Stimulated activated CD8-positive, alpha-beta memory T cell treated with anti-CD3 and anti-CD28 coated beads, Interleukin-4, amount 100 ng/mL, for 48 hours (primary cell): ENCODE data around the gene GUCA2A.
"Not testable (repeated sequence)": the region's sequence is repeated elsewhere in the genome, so short reads cannot be mapped to it uniquely, and the experiment has no call there.

Experiments used
- DNase-seq: peaks from one replicate; pipeline ENCODE4 v3.0.0-alpha.2; 2020

Gene GUCA2A, protein sequence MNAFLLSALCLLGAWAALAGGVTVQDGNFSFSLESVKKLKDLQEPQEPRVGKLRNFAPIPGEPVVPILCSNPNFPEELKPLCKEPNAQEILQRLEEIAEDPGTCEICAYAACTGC

DNA sequence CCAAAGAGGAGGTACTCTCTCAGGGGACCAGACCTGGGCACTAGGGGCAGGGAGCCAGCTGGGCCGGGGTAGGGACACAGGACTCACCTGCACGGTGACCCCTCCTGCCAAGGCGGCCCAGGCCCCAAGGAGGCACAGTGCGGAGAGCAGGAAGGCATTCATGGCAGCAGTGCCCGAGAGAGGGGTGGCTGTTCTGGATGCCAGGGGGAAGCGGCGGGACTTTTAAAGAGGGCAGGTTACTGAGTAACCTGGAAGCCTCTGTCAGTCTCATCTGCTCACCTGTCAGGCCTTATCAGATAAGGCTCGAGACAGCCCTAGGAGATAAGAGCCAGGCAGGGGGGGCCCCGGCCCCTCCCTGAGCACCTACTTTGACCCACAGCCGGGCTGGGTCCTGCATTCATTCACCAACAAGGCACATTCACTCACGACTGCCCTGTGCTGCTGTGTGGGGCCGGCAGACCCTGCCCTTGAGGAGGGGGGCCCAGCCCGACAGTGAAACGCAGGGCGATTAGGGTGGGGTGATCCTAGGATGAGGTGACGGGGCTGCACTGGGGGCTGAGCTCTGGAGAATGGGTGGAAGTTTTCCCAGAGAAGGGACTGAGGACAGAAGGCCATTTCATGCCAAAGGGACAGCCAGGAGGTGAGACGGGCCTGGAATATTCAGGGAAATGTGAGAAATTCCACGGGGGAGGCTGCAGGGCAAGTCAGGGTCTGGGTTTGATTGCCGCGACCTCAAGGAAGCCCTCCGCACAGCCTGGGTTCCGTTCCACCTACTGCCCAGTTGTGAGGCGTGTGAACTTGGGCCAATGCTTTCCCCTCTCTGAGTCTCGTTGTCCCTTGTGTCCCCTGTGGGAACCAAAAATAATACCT lies at the start of gene GUCA2A:
Gene GUCA2A (minus strand): TSS at position 195 of the 870 bp plus-strand sequence. CDS start 33 bp downstream, at position 162.
- no peak for DNase-seq

DNA sequence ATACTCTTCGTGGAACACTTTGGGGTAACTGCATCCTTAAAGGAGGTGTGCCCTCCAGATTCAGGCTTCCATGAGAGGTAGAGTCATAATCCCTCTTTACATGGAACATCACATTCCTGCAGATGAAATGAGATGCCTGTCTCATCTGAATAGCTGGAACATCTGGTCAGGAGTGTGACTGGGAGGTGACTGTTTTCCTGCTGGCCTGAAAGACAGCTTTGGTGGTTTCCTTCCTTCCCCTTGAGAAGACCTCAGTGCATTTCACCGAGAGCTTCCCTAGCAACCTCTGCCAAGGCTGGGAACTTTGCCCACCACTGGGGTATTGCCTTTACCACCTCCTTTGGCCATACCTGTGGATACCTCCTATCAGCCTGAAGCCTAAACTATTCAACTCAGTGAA lies 46.7 kb upstream of the GUCA2A start:
- DNase-seq, result no peak

DNA sequence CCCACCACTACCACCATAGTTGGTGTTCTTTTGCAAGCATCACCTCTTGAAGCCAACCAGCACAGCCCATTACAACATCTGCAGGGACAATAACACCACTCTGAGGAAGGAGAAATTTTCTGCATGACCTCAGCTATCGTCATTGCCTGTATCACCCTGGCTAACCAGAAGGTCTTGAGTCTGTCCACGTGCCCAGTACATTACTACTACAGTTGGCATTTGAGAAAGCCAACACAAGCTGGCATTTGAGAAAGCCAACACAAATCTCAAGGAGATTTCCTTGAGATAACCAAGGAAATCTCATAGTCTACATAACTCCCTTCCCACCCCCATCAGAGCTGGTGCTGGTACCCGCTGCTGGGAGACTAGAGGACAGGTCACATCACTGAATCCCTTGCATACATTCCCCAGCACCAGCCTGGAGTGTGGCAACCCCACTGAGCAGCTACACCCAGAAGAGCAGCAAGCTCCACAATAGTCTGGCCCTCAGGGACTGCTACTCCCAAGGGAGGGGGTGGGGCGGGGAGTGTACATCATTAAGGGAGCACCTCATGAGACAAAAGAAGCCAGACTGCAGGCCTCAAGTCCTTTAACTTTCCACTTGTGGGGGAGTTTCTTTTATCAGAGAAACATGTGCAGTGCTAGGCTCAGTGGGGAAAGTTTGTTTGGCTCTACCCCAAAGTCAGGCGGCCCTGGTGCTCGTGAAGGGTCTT lies 46.0 kb upstream of the GUCA2A start:
- DNase-seq, result no peak

DNA sequence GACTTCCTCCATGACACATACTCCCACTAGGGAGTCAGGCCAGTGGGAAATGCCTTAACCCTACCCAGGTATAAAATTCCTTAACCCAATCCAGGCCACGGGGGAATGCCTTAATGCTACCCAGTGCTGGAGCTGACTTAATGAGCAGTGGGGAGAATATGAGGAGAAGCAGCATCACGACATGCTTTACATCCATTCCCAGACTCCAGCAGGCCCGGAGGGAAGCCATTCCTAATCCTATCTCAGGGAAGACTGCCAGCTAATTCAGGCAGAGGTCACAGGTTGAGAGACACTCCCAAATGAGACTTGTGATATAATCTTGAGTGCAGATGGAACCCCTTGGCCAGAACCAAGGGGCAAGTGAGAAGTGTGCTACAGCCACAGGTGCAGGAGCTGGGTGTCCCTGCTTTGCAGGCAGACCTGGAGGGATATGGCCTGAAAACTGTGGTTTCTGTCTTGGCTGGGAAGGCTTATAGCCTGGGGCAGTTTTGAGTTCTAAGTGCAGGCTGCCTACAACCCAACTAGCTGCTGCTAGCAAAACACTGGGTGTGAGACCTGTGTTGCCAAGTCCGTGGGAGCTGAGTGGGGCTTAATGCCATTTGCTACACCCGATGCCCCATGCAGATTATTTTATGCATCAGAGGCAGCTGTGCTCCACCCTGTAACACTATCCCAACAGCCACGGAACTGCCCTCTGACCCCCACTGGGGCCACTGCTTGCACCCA lies 45.1 kb upstream of the GUCA2A start:
- DNase-seq, result no peak

DNA sequence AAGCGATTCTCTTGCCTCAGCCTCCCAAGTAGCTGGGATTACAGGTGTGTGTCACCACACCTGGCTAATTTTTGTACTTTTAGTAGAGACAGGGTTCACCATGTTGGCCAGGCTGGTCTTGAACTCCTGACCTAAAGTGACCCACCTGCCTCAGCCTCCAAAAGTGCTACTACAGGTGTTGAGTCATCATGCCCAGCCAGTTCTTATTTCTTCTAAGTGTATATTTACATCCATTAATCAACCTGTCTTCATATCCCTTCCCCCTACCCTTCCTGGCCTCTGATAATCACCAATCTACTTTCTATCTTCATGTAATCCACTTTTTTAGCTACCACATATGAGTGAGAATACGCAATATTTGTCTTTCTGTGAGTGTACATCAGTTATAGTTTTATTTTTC lies 42.4 kb upstream of the GUCA2A start:
- not testable (repeated sequence) for DNase-seq

DNA sequence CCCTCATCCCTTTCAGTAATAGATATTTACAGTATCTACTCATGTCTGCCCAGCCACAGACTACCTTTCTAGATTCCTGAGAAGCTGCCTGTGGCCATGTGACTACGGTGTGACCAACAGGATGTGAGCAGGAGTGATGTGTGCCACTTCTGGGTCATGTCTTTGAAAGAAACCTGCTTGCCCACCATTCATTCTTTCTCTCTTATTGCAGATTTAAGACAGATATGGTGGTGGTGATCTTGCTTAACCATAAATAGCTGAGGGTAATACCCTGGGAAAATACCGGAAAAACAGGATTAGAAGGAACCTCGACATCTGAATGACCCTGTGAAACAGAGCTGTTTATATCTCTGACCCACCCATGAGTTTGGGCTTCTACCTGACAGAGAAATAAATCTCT lies 41.6 kb upstream of the GUCA2A start:
- no peak for DNase-seq

DNA sequence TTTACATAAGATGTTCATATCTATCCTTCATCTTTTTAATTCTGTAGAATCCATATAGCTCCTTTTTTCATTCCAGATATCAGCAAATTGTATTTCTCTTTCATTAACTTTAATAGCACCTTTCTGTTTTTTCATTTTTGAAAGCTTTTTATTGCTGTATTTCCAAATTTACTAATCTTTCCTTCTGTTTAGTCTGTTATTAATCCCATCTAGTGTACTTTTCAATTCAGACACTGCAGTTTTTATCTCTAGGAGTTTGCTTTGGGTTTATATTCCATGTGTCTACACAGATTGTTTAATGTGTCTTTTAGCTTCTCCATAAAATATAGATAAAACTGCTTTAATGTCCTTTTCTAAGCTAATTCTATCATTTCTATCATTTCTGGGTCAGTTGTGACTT lies 37.4 kb upstream of the GUCA2A start:
- no peak for DNase-seq

DNA sequence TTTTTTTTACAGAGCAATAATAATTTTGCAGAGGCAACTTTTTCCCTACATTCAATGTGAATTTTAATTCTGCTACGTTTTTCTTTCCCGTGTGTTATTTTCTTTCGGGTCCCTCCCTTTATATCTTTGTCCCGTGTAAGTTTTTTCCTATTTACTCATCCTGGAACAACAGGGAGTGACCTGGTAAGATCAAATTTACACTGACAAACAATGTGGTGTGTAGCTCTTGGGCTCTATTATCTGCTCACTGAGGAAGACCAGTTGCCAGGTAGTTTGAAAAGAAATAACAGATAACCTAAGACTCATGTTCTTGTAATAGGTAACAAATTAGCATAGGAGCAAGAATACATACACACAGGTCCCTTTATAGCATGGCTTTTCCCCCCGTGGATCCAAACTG lies 33.7 kb upstream of the GUCA2A start:
- DNase-seq, result no peak

DNA sequence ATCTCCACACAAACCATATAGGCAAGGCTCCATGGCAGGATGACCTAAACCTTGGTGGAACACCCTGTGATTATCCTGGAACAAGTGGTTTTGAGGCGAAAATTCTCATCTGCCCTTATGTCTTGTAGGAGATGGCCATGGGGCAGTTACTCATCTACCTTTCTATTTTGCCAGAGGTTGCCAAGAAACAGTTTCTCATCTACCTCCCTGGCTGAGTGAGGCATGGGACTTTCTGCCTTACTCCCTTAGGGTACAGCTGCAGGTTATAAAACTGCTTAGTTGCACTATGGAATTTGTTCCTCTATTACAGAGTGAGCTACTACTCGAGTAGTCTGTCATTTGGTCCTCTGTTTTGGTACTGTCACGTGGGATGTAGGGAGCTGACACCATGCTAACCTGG lies 31.3 kb upstream of the GUCA2A start:
- no peak for DNase-seq

DNA sequence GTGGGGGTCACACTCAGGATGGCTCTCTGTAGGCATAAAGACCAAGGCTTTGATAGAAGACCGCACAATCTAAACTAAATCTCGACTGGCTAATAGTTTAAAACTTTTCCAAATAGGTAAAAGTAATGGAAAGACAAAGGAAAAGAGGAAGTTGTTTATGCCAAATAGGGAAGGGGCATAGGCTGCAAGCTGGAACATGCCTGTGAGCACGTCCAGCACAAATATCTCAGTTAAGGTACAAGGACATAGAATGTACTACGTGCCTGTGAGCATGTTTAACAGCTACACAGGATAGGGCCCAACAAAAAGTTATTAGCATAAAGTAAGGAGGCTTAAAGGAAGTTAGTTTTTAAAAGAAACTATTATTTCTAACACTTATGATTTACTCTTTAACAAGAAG lies 27.6 kb upstream of the GUCA2A start:
- DNase-seq, result no peak

DNA sequence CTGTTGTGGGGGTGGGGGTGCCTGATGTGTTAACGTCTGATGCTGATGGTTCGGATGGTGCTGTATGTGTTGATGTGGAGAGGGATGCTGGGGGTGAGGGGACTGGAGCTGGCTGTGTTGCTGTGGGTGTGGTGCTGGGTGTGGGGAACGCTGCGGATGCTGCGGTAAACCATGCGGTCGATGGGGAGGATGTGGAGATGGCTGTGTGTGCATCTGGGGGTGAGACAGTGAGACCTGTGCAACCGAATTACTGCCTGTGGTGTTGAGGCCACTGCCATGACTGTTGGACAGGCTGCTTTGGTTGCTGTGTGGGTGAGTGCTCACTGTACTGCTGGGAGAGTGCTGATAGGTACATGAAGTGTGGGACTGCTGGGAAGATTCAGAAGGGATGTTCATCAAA lies 26.8 kb upstream of the GUCA2A start:
- DNase-seq, result no peak

DNA sequence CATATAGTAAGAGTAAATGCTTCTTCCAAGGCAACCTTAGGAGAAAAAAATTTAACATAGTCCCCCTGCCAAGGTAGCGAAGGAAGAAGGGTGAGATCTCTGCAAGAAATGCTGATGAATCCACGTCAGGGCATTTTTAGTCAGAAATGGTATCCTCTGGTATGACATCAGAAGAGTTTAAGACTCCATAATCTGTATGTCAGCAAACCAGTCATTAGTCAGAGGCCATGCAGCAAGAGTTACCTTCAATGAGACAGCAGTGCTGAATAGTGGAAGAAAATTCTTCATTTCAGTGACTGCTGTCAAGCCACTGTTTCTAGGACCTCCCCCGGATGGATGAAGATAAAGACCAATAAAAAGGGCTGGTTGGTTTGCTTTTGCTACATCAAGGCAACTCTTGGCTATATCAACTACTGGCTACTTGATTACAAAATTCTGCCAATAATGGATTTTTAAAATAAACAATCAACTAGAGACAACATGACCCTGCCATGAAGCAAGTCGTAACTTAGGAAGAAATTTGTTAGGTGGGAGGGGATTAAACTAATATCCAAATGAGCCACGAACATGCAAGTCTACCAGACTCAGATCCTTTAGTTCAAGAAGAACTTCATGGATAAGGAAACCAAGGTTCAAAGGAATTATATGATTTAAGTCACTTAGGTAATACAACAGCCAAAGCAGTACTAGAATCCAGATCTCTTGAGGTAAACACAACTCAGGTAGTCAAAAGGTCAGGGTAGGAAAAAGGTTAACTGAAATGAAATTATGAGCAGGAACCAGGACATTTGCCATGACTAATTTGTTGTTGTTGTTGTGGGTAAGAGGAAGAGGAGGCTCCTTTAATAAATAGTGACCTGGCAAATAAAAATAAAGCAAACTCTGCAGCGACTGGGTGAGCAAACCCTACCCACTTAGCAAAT lies 25.6 kb upstream of the GUCA2A start:
- no peak for DNase-seq

DNA sequence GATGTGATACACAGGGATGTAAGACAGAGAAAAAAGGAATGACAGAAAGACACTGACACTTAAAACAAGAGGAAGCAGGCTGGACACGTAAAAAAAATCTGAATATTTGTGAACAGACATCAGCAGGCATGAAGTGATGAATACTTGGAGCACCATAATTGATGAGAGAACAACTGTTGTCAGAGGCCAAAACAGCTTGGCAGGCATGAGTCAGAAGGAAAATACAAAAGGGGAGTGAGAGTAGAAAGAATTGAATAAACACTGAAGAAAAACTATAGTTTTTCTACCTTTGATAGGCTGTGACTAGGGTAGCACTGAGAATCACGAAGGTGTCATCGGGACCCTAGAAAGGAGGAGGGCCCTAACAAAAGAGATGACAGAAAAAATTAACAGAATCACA lies 21.6 kb upstream of the GUCA2A start:
- no peak for DNase-seq

DNA sequence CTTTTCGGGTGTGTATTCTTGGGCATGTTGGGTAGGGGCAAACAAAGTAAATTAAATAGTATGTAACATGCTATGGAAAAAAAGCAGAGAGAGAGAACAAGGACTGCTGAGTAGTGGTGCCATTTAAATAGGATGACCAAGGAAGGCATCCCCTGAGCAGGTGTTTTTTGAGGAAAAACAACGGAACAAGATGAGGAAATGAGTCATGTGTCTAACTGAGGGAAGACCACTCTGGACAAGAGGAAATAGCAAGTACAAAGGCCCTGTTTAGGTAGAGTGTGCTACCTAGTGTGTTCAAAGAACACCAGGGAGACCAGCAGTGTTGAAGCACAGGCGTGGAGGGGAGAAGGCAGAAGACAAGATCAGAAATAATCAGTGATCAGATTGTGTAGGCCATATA lies 20.1 kb upstream of the GUCA2A start:
- no peak for DNase-seq

DNA sequence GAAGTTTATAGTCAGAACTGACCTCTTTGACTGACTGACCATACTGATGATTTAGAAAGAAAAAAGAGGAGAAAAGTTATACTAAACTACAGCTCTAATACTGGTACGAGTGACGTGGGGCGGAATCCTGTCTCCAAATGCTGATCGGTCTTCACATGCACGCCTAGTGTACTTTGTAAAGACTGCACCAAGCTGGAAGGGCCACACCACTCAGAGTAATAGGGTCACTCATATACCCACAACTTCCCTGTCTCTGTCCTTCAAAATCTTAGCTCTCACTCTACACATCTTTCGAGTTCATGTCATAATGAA lies 19.4 kb upstream of the GUCA2A start:
- DNase-seq, result no peak

DNA sequence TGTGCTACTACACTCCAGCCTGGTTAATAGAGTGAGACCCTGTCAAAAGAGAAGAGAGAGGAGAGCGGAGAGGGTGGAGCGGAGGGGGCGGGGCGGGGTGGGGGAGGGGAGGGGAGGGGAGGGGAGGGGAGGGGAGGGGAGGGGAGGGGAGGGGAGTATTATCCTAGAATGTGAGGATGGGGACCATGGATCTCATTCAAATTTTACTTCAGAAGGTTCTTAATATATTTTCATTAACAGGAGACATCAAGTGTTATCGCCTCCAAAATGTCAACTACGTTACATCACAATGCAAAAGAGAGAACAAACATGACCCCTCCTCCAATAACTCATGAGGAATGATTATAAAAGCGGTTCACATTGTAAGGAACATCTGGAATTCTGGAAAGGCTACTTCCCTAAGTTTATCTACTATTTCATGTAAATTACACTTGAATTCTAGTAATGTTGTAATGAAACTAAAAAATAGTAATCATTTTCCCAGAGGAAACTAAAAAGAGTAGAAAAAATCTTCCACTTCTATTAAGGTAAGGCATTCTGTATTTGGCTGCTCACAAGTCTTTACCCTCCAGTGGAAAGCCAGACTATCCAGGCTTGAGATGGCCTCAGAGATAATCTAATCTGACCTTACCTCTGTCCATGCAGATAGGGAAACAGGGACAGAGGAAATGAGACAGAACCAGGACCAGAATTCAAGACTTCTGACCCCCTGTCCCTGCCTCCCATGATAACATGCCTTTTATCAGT lies 18.8 kb upstream of the GUCA2A start:
- no peak for DNase-seq

DNA sequence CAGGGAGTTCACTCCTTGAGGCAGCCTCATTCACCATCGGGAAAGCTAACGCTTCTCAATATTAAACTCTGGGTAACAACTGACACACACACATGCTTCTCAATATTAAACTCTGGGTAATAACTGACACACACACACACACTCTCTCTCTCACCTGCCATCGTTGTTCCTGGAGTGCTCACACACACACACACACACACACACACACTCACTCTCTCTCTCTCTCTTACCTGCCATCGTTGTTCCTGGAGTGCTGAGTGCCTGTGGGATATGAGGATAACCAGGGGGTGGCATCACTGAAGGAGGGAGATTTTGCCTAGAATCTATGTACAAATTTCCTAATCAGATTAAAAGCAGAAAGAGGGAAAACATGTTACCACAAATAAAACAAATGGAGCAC lies 17.1 kb upstream of the GUCA2A start:
- no peak for DNase-seq

DNA sequence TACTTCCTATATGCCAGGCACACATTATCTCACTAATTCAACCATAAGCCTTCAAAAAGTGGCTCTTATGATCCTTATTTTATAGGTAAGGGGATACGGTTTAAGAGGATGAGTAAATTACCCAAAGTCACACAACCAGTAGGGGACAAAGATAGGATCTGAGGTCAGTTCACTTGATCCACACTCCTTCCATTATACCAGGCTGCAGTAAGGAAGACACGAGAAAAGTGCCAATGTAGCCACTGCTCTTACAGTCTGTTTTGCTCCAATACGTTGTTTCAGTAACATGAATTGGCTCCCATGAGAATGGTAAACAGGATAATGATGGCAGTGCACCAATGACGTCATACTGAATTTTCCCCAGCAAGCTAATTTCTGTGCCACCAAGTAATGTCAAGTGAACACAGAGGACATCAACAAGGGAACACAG lies 15.4 kb upstream of the GUCA2A start:
- DNase-seq, result no peak

DNA sequence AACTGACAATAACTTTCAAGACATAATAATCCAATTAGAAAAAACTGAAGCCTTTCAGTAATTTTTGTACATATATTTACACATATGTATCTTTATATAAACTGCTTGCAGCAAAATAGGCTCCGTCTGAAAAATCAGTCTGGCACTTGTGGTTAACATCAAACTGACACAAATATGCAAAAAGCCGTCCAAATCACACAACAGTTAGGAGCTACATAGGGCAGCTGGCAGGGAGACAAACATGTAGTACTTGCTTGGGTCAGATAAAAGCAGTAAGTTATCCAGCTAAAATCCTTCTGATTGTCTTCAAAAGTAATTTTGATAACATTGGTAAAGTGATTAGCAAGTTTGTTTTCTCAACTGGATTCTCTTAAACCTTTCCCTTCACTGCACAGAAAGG lies 14.7 kb upstream of the GUCA2A start:
- no peak for DNase-seq

DNA sequence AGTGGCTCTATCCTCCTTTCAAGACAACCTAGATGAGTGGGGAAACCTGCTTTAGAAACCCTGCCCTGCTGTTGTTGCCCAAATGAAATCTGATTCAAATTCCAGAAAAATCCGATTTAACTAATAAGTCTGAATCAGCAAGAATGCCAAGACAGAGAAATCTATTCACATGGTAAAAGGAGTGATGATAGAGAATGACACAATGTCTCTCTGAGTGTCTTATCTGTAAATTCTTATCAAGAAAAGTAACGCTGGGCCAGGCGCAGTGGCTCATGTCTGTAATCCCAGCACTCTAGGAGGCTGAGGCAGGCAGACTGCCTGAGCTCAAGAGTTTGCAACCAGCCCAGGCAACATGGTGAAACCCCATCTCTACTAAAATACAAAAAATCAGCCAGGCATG lies 13.7 kb upstream of the GUCA2A start:
- DNase-seq, result no peak

DNA sequence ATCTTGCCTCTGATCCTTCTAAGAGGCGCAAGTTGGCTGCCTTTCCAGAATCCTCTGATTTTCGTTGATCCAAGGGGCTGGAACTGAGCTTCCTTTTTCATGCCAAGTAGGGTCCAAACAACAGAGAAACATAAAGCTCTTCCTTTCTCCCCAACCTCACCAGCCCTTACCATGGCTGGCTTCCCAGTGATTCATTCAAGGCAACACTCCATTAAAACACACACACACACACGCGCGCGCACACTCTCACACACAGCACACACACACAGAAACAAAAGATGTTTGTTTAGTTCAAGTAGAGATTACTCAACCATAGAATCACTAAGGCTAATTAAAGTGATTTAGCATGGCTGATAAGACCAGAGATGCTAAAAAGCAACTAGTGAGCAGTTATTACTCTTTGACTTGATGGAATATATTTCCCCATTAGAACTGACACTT lies 13.0 kb upstream of the GUCA2A start:
- no peak for DNase-seq
